ENCODE data around the gene EXOC7.
"Not testable (repeated sequence)": the region's sequence is repeated elsewhere in the genome, so short reads cannot be mapped to it uniquely, and the experiment has no call there.

The EXOC7 gene

GRCh38 chr17:76088868-76089576 is 14.6 kb downstream of the EXOC7 start:
- no peak for DNase-seq

- DNase-seq: no peak
These were observed 15.3 kb downstream of the EXOC7 start for GRCh38 chr17:76088041-76088867.

GRCh38 chr17:76087531-76087930 is 16.1 kb downstream of the EXOC7 start:
- DNase-seq: no peak

- no peak for DNase-seq
These were observed 17.2 kb downstream of the EXOC7 start for GRCh38 chr17:76086384-76086783.

- no peak for DNase-seq
These were observed 17.7 kb downstream of the EXOC7 start for GRCh38 chr17:76085731-76086366.

GRCh38 chr17:76085066-76085730 is 18.4 kb downstream of the EXOC7 start:
- no peak for DNase-seq

- no peak for DNase-seq
These were observed 19.9 kb downstream of the EXOC7 start for GRCh38 chr17:76083536-76084182.

GRCh38 chr17:76082326-76083251 is 21.0 kb downstream of the EXOC7 start:
- DNase-seq: no peak

- no peak for DNase-seq
These were observed 22.0 kb downstream of the EXOC7 start for GRCh38 chr17:76081295-76082210.

GRCh38 chr17:76080768-76081287 is 22.8 kb downstream of the EXOC7 start:
- no peak for DNase-seq

GRCh38 chr17:76079956-76080767 is 23.4 kb downstream of the EXOC7 start:
- DNase-seq: no peak

GRCh38 chr17:76079535-76079955 is 24.0 kb downstream of the EXOC7 start:
- no peak for DNase-seq

- DNase-seq: no peak
These were observed 24.6 kb downstream of the EXOC7 start, which contains the start of gene ZACN for GRCh38 chr17:76078860-76079534. Gene ZACN, plus strand, starts transcription at chr17:76079182. Its CDS starts 83 bp downstream, at chr17:76079265.

- DNase-seq: not testable (repeated sequence)
These were observed 25.2 kb downstream of the EXOC7 start for GRCh38 chr17:76078370-76078769.

GRCh38 chr17:76077584-76078110 is 25.9 kb downstream of the EXOC7 start:
- DNase-seq: no peak

GRCh38 chr17:76076765-76077583 is 26.6 kb downstream of the EXOC7 start:
- no peak for DNase-seq
